ENCODE measurements around the gene RAB3C.

DNA sequence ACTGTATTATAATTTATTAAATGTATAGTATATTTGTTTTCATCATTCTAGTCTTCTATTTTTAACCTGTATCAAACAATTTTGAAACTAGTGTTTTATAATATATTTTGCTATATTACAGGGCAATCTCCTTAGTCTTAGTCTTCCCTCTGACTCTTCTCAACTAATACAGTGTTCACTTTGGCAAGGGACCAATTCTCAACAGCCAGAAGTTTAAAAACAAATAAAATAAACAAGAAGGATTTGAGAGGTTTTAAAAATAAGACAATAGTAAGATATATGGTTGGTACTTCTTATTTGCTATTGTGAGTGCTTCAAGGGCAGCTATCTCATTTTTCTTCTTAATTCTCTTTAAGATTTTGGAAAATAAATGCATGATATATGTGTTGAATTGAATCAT is 167.2 kb downstream of the RAB3C start:
- TF ChIP-seq, protein P1, sequence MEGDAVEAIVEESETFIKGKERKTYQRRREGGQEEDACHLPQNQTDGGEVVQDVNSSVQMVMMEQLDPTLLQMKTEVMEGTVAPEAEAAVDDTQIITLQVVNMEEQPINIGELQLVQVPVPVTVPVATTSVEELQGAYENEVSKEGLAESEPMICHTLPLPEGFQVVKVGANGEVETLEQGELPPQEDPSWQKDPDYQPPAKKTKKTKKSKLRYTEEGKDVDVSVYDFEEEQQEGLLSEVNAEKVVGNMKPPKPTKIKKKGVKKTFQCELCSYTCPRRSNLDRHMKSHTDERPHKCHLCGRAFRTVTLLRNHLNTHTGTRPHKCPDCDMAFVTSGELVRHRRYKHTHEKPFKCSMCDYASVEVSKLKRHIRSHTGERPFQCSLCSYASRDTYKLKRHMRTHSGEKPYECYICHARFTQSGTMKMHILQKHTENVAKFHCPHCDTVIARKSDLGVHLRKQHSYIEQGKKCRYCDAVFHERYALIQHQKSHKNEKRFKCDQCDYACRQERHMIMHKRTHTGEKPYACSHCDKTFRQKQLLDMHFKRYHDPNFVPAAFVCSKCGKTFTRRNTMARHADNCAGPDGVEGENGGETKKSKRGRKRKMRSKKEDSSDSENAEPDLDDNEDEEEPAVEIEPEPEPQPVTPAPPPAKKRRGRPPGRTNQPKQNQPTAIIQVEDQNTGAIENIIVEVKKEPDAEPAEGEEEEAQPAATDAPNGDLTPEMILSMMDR (IDR thresholded peaks at IDR 0.05), result no peak
- TF ChIP-seq POLR2A (IDR thresholded peaks at IDR 0.05), result no peak
